Measurements from ENCODE around the gene MCAM.

The MCAM gene

DNA sequence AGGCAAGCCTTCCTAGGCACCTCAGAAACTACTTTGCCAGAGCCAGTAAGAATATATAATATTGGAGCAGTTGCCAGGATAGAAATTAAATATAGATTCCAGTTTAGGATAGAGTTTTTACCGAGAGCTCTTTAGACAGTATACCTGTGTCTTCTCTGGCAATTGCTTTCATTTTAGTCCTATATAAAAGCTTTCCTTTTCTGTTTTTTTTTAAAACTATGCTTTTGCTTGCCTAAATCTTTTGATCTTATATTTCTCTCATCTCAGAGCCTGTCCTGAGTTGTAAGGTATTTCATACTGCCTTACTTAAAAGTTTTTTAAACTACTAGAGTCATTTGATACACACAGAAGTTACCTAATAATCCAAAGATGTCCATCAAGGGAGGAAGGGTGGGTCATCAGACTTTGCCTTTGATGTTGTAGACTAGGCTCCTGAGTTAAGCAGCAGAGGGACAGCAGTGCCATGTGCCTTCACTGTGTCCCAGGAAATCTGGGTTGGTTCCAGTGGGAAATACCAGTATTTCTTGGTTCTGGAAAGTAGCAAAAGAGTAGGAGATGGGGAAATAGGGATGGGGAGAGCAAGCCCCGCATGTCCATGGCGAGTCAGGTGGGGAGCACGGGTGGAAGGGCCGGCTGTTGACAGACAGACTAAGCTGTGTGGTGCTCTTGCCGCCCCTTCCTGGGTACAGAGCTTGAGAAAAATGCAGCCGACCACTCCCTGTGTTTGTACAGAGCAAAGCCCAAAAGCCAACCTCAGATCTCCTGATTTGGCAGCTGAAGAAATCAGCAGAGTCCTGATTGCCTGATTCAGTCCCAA lies 11.2 kb downstream of the MCAM start:
- no peak for DNase-seq

- no peak for DNase-seq
Observed at GRCh38 chr11:119303227-119303718, 13.7 kb downstream of the MCAM start.

GRCh38 chr11:119300198-119300964 lies 16.5 kb downstream of the MCAM start:
- no peak for DNase-seq

- no peak for DNase-seq
Observed at GRCh38 chr11:119299416-119299815, 17.5 kb downstream of the MCAM start.

GRCh38 chr11:119298726-119299125 lies 18.2 kb downstream of the MCAM start:
- no peak for DNase-seq

DNA sequence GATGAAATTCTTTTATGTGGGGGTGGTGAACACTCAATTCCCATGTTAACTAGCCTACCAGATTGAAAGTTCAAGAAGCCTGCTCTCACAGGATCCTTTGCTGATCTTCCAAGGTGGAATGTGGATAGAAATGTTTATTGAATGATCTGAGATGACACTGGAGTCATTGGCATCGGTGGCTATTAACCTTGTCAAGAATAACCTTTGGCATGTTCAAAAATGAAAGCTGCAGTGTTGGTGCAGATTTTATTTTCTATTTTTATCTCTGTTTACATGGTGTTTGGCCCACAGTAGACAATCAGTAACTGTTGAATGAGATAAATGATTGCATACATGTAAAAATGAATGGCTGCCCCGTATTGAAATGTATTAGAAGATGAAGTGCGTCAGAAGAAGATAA lies 19.0 kb downstream of the MCAM start:
- no peak for DNase-seq

DNA sequence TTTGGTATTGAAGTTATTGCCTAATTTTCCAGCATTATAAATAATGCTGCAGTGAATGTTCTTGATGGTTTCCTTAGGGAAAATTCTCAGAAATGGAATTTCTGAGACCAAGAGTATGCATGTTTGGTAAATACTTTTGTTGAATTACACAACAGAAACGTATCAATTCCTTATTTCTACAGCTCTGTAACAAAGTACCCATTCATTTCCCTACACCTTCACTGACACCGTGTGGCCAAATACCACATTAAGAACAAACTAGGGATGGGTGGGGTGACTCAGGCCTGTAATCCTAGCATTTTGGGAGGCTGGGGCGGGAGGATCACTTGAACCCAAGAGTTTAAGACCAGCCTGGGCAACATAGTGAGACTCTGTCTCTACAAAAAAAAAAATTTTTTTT lies 21.8 kb downstream of the MCAM start:
- DNase-seq: no peak

- no peak for DNase-seq
Observed at GRCh38 chr11:119293461-119293860, 23.5 kb downstream of the MCAM start.

GRCh38 chr11:119290894-119291497 lies 25.9 kb downstream of the MCAM start:
- no peak for DNase-seq

DNA sequence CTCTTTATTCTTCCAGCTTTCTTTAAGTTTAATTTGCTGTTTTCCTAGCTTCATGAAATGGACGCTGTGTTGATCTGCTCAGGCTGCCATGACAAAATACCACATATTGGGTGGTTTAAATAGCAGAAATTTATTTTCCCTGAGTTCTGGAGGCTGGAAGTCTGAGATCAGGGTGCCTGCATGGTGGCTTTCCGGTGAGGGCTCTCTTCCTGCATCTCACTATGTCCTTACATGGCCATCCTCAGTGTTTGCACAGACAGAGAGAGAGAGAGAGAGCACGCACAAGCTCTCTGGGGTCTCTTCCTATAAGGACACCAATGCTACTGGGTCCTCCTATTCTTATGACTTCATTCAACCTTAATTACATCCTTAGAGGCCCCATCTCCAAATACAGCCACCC lies 28.7 kb downstream of the MCAM start:
- DNase-seq: no peak

DNA sequence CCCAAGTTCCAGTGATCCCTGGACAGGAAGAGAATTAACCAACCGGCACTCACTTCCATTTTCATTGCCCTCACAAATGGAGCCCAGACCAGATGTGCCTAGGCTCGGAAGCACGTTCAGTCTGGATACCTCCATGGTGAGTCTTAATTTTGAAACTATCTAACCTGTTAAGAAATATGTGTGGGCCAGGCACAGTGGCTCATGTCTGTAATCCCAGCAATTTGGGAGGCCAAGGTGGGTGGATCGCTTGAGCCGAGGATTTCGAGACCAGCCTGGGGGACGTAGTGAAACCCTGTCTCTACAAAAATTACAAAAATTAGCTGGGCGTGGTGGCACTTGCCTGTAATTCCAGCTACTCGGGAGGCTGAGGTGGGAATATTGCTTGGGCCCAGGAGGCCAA lies 31.5 kb downstream of the MCAM start:
- no peak for DNase-seq

DNA sequence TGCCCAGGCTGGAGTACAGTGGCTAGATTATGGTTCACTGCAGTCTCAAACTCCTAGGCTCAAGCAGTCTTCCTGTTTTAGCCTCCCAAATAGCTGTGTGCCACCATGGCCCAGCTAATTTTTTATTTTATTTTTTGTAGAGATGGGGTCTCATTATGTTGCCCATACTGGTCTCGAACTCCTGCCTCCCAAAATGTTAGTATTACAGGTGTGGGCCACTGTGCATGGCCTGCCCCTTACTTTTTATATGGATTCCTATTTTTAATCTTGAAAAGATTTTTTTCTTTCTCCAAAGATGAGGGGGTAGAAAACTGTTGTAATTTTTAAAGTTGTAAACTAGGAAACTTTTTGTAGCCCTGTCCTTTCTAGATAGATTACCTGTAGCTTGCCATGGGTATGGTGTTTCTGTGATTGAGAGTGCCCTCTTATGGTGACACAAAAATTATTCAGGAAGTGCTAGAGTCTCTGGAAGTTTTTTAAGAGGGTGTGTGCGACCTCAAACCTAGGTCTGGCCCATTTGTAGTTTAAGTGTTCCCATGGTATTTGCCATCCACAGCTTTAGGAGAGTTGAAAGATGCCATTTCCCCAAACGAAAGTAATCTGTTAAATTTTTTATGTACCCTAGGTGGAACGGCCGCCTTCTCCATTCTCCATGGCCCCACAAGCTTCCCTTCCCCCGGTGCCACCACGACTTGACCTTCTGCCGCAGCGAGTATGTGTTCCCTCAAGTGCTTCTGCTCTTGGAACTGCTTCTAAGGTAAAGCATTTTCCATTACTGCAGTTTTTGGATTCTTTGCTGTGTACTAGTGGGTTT lies 32.4 kb downstream of the MCAM start:
- DNase-seq: no peak

DNA sequence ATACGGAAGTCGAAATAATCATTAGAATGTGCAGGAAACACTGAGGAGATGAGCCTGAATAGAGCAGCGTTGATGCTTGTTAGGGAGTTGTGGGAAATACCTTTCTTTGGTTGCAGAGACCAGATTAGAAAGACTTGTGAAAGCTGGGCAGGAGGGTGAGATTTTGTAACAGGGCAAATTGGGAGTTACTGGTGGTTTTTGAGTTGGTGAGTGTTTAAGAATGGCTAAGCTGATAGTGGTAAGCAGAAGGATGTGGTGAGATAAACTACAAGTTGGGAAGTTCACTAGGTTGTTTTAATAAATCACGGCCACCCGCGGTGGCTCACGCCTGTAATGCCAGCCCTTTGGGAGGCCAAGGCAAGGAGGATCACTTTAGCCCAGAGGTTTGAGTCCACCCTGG lies 34.4 kb downstream of the MCAM start:
- no peak for DNase-seq

DNA sequence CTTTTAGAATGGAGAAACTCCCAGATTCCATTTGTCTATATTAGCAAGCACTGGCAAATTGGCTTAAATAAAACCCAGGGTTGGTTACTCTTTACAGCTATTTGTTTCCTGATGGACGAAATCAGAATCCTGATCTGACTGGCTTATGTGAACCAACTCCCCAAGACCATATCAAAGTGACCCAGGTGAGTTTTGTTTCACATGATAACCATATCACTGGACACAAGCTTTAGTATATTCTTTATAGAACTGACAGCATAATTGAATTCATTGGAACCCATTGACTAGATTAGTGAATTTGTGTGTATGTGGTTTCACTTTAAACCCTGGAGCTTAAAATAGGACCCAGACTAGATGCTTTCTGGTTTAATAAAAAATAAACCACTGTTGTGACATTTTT lies 39.3 kb downstream of the MCAM start:
- DNase-seq: no peak

DNA sequence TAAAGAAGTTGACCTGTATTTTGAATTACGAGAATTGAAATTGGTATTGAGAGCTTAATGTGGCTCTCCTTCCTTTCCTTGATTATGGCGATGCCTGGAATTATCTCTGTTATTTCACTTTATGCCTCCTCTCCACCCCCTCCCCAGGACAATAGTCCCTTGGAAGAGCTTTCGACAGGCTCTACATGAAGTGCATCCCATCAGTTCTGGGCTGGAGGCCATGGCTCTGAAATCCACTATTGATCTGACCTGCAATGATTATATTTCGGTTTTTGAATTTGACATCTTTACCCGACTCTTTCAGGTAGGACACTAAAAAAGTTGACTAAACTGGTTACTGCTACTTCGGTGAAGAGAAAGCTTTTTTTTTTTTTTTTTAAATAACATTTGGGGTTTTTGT lies 43.2 kb downstream of the MCAM start:
- DNase-seq: no peak

DNA sequence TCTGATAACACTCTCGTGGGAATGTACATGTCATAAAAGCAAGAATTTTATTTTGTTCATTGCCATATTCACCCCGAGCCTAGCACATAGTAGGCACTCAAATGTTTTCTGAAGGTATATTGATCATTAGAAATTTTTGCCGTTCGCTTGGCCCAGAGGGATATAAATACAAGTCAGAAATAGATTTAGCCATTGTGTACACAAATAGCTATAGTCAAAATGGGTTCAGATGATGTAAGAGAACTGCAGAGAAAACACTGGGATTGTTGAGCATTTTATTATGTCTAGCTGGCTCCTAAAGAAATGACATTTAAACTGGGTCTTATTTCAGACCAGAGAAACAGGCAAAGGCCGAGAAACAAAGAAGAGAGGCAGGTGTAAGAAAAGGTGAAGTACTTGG lies 49.3 kb downstream of the MCAM start:
- DNase-seq: no peak

GRCh38 chr11:119266517-119267255 lies 50.2 kb downstream of the MCAM start:
- no peak for DNase-seq

- no peak for DNase-seq
Observed at GRCh38 chr11:119266063-119266462, 50.9 kb downstream of the MCAM start.

DNA sequence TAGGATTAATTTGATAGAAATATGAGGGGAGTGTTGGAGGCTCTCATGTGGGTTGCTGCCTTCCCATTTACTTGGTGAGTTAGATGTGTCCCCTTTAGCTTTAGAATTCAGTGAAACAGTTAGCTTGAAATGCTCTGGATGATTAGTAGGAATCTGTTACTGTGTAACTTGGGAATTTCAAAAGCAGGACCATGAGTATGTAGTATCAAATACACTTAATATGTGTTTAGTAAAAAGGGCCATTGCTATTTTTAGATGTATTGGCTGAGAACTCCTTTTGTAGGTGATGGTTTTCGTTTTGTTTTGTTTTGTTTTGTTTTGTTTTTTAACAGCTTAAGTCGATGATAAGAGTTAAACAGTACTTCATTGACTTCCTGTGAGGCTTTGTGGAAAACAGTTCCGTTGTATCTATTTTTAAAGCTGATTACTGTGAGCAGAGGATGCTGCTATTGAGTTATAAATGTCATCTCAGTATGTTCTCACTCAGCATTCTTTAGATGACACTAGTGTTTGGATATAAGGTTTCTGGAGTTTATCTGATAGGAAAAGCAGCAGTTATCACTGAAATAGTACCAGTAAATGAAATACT lies 53.5 kb downstream of the MCAM start:
- DNase-seq: no peak

DNA sequence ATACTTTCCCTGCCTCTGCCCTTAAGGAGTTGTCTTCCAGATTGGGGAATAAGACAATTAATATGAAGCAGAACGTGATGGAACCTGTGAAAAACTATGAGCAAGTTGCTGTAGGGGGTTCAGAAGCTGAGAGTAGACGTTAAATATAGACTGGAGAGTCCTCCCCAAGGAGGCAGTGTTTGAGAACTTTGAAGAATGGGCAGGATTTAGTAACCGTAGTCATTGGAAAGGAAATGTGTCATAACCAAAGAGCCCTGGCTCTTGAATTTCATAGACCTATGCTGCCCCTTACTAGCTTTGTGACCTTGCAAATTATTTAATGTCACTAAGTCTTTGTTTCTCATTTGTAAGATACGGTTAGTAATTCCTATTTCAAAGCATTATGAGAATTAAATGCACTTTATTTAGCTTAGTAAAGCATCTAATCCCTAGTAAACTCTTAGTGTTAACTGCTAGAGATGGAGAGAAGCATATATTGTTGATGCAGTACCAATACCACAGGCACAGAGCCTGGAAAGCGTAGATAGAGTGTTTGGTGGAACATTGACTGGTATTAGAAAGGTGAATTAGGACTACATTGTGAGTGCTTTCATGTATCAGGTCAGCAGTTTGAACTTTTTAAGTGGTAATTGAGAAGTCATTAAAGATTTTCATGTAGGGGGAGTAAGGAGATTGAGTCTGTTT lies 54.1 kb downstream of the MCAM start:
- DNase-seq: no peak

- no peak for DNase-seq
Observed at GRCh38 chr11:119258983-119259382, 57.9 kb downstream of the MCAM start.

All from activated CD8-positive, alpha-beta memory T cell treated with anti-CD3 and anti-CD28 coated beads, Interleukin-2, amount 50 U/mL, for 4 hours (primary cell).